Measurements from ENCODE around the gene ZNF493.

The ZNF493 gene

GRCh38 chr19:21463449-21464105, 66.6 kb downstream of the ZNF493 start:
- DNase-seq: no peak

GRCh38 chr19:21466627-21467026, 69.7 kb downstream of the ZNF493 start:
- no peak for DNase-seq

GRCh38 chr19:21468791-21469190, 71.9 kb downstream of the ZNF493 start:
- no peak for DNase-seq

- no peak for DNase-seq
Observed at GRCh38 chr19:21472507-21472906, 75.6 kb downstream of the ZNF493 start.

GRCh38 chr19:21474671-21475181, 77.8 kb downstream of the ZNF493 start:
- peak; percentile 84 for DNase-seq
